Activated CD4-positive, alpha-beta memory T cell treated with anti-CD3 and anti-CD28 coated beads for 36 hours (primary cell): Measurements from ENCODE around the gene ASPG. TPM values are rescaled to one million over a fixed set of nuclear protein-coding genes. Genes with fewer than 3 reads are reported as not detected.

Source experiments
- CTCF ChIA-PET: fragments of 350-600 bp; sonication (Branson Sonifier 250); formaldehyde crosslinking; loops from one replicate; lab custom pipeline; 2021; ENCODE audit warnings: antibody characterized with exemption, inconsistent platforms; lab: Charles Lee
- POLR2A ChIA-PET: fragments of 350-600 bp; sonication (Branson Sonifier 250); formaldehyde crosslinking; loops from one replicate; lab custom pipeline; 2021; ENCODE audit warnings: antibody characterized with exemption; lab: Charles Lee
- DNase-seq: peaks from one replicate; pipeline ENCODE4 v3.0.0-alpha.2; 2020
- H3K27ac Mint-ChIP-seq: one replicate; pipeline ENCODE4 v1.8.0; 2021; ENCODE audit warnings: mixed read lengths
- H3K27me3 Mint-ChIP-seq: one replicate; pipeline ENCODE4 v1.8.0; 2021; ENCODE audit warnings: mixed read lengths
- H3K36me3 Mint-ChIP-seq: one replicate; pipeline ENCODE4 v1.8.0; 2021; ENCODE audit warnings: mixed read lengths
- H3K4me1 Mint-ChIP-seq: one replicate; pipeline ENCODE4 v1.8.0; 2021; ENCODE audit warnings: low read depth, mixed read lengths
- H3K4me3 Mint-ChIP-seq: one replicate; pipeline ENCODE4 v1.8.0; 2021; ENCODE audit warnings: mild to moderate bottlenecking, mixed read lengths
- H3K9me3 Mint-ChIP-seq: one replicate; pipeline ENCODE4 v1.8.0; 2021; ENCODE audit warnings: mixed read lengths
- intact Hi-C: fragments of 100-400 bp; cut with micrococcal nuclease; formaldehyde crosslinking; loops from one replicate; pipeline ENCODE4 v1.15.1; 2023
- total RNA-seq, 2 experiments: library from RNA; stranded (reverse); gene quantifications; one replicate each; pipeline ENCODE4 v1.2.3, GENCODE V29; 2021

The ASPG gene
- total RNA-seq, 2 experiments from 2014 or later: not detected

GRCh38 chr14:104080376-104081260, 4.9 kb upstream of the ASPG start:
- Mint-ChIP-seq H3K27ac (no peak overlapping the region), H3K27me3 (peaks cover 7% of the 10 kb centered on the region), H3K4me1 (peaks cover 20% of the 10 kb centered on the region), H3K36me3 (no peaks in the 10 kb centered on the region), H3K9me3 (no peaks in the 10 kb centered on the region), H3K4me3 (no peak overlapping the region)
- CTCF ChIA-PET: interaction anchor here (1.0 kb wide), 1 partner anchor 14 kb away, joined by 3 read pairs; no protein-coding TSS in a partner anchor
- POLR2A ChIA-PET: no interaction called here
- no peak for DNase-seq
- intact Hi-C loops: no loop called here

- no peaks in the 10 kb centered on the region for H3K36me3 Mint-ChIP-seq
- intact Hi-C loops: no loop called here
- POLR2A ChIA-PET: no interaction called here
- peaks cover 20% of the 10 kb centered on the region for H3K4me1 Mint-ChIP-seq
- DNase-seq: no peak
- CTCF ChIA-PET: interaction anchor here (1.0 kb wide), 1 partner anchor 13 kb away, joined by 3 read pairs; no protein-coding TSS in a partner anchor
- no peak overlapping the region for H3K27ac Mint-ChIP-seq
- H3K9me3 Mint-ChIP-seq: no peaks in the 10 kb centered on the region
- peaks cover 8% of the 10 kb centered on the region for H3K27me3 Mint-ChIP-seq
- H3K4me3 Mint-ChIP-seq: no peak overlapping the region
Observed at GRCh38 chr14:104081261-104081835, 4.2 kb upstream of the ASPG start.

GRCh38 chr14:104081951-104082464, 3.5 kb upstream of the ASPG start:
- Mint-ChIP-seq H3K4me1 (peaks cover 15% of the 10 kb centered on the region), H3K9me3 (no peaks in the 10 kb centered on the region), H3K4me3 (no peak overlapping the region), H3K27me3 (peaks cover 9% of the 10 kb centered on the region), H3K36me3 (no peaks in the 10 kb centered on the region), H3K27ac (no peak overlapping the region)
- intact Hi-C loops: no loop called here
- ChIA-PET POLR2A (no interaction called here), CTCF (no interaction called here)
- DNase-seq: no peak

GRCh38 chr14:104082807-104083206, 2.7 kb upstream of the ASPG start:
- no peak for DNase-seq
- Mint-ChIP-seq H3K9me3 (no peaks in the 10 kb centered on the region), H3K4me1 (peaks cover 11% of the 10 kb centered on the region), H3K4me3 (no peak overlapping the region), H3K27me3 (peaks cover 10% of the 10 kb centered on the region), H3K27ac (no peak overlapping the region), H3K36me3 (no peaks in the 10 kb centered on the region)
- POLR2A ChIA-PET: no interaction called here
- CTCF ChIA-PET: no interaction called here
- intact Hi-C loops: no loop called here

- no peak overlapping the region for H3K27ac Mint-ChIP-seq
- CTCF ChIA-PET: interaction anchor here (0.9 to 1.2 kb wide), 2 partner anchors 8 to 10 kb away, joined by 3 to 4 read pairs; no protein-coding TSS in a partner anchor
- POLR2A ChIA-PET: no interaction called here
- peaks cover 10% of the 10 kb centered on the region for H3K27me3 Mint-ChIP-seq
- H3K9me3 Mint-ChIP-seq: no peaks in the 10 kb centered on the region
- H3K4me1 Mint-ChIP-seq: peaks cover 2% of the 10 kb centered on the region
- no peak for DNase-seq
- no peaks in the 10 kb centered on the region for H3K36me3 Mint-ChIP-seq
- intact Hi-C loops: no loop called here
- H3K4me3 Mint-ChIP-seq: no peak overlapping the region
Observed at GRCh38 chr14:104084251-104085002, 1.1 kb upstream of the ASPG start.

- Mint-ChIP-seq H3K36me3 (no peaks in the 10 kb centered on the region), H3K4me1 (peaks cover 2% of the 10 kb centered on the region), H3K4me3 (no peak overlapping the region), H3K9me3 (no peaks in the 10 kb centered on the region), H3K27me3 (peaks cover 10% of the 10 kb centered on the region), H3K27ac (no peak overlapping the region)
- DNase-seq: no peak
- ChIA-PET POLR2A (no interaction called here), CTCF (interaction anchor here (1.4 kb wide), 1 partner anchor 10 kb away, joined by 3 read pairs; no protein-coding TSS in a partner anchor)
- intact Hi-C loops: no loop called here
Observed at GRCh38 chr14:104085889-104086201, 345 bp downstream of the ASPG start.

- H3K4me3 Mint-ChIP-seq: no peak overlapping the region
- H3K27me3 Mint-ChIP-seq: peaks cover 10% of the 10 kb centered on the region
- intact Hi-C loops: no loop called here
- ChIA-PET CTCF (interaction anchor here (1.4 to 1.6 kb wide), 2 partner anchors 8 to 11 kb away, joined by 3 to 6 read pairs; no protein-coding TSS in a partner anchor), POLR2A (no interaction called here)
- no peaks in the 10 kb centered on the region for H3K9me3 Mint-ChIP-seq
- DNase-seq: peak; percentile 7
- no peak overlapping the region for H3K27ac Mint-ChIP-seq
- no peaks in the 10 kb centered on the region for H3K36me3 Mint-ChIP-seq
- H3K4me1 Mint-ChIP-seq: peaks cover 2% of the 10 kb centered on the region
Observed at GRCh38 chr14:104086210-104086660, 735 bp downstream of the ASPG start.

- no peak overlapping the region for H3K4me3 Mint-ChIP-seq
- H3K27ac Mint-ChIP-seq: no peak overlapping the region
- ChIA-PET POLR2A (no interaction called here), CTCF (interaction anchor here (1.2 to 1.6 kb wide), 3 partner anchors 9 to 14 kb away, joined by 3 to 6 read pairs (median 3); no protein-coding TSS in a partner anchor)
- H3K27me3 Mint-ChIP-seq: peaks cover 10% of the 10 kb centered on the region
- DNase-seq: peak; percentile 4
- intact Hi-C loops: no loop called here
- H3K36me3 Mint-ChIP-seq: no peaks in the 10 kb centered on the region
- no peaks in the 10 kb centered on the region for H3K9me3 Mint-ChIP-seq
- peaks cover 2% of the 10 kb centered on the region for H3K4me1 Mint-ChIP-seq
Observed at GRCh38 chr14:104086661-104087461, 1.4 kb downstream of the ASPG start.

GRCh38 chr14:104087505-104087904, 2.0 kb downstream of the ASPG start:
- Mint-ChIP-seq H3K9me3 (no peaks in the 10 kb centered on the region), H3K27me3 (peaks cover 10% of the 10 kb centered on the region), H3K4me3 (no peak overlapping the region), H3K27ac (no peak overlapping the region), H3K4me1 (peaks cover 2% of the 10 kb centered on the region), H3K36me3 (no peaks in the 10 kb centered on the region)
- DNase-seq: no peak
- ChIA-PET POLR2A (no interaction called here), CTCF (interaction anchor here (1.2 to 1.6 kb wide), 2 partner anchors 10 to 13 kb away, joined by 3 to 6 read pairs; no protein-coding TSS in a partner anchor)
- intact Hi-C loops: no loop called here

- no peak overlapping the region for H3K27ac Mint-ChIP-seq
- no peaks in the 10 kb centered on the region for H3K36me3 Mint-ChIP-seq
- intact Hi-C loops: no loop called here
- ChIA-PET POLR2A (no interaction called here), CTCF (interaction anchor here (0.8 to 1.2 kb wide), 4 partner anchors 10 to 476 kb away, joined by 3 to 8 read pairs (median 4); no protein-coding TSS in a partner anchor)
- H3K4me1 Mint-ChIP-seq: peaks cover 2% of the 10 kb centered on the region
- no peak overlapping the region for H3K4me3 Mint-ChIP-seq
- H3K9me3 Mint-ChIP-seq: no peaks in the 10 kb centered on the region
- DNase-seq: no peak
- peaks cover 10% of the 10 kb centered on the region for H3K27me3 Mint-ChIP-seq
Observed at GRCh38 chr14:104087981-104088850, 2.7 kb downstream of the ASPG start.
